ENCODE results near the gene CCDC12. TPM values are rescaled to one million over a fixed set of nuclear protein-coding genes. Genes with fewer than 3 reads are reported as not detected.

CCDC12 gene
- total and polyA plus RNA-seq, 2 of the 13 experiments (the other 11 are each of a cell fraction or from before 2014, with no cell fraction given): 30.1 to 49.5 TPM

GRCh38 chr3:46947981-46948791 lies 28.4 kb downstream of the CCDC12 start (continued):
- no peak for TF ChIP-seq XBP1 (CRISPR knock-in tag; IDR thresholded peaks at IDR 0.05)
- TF ChIP-seq, protein P1, sequence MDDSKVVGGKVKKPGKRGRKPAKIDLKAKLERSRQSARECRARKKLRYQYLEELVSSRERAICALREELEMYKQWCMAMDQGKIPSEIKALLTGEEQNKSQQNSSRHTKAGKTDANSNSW (CRISPR knock-in tag; IDR thresholded peaks at IDR 0.05; ENCODE audit: borderline replicate concordance): no peak
- TF ChIP-seq ZNF563 (CRISPR knock-in tag; IDR thresholded peaks at IDR 0.05): no peak
- TF ChIP-seq, protein P2, sequence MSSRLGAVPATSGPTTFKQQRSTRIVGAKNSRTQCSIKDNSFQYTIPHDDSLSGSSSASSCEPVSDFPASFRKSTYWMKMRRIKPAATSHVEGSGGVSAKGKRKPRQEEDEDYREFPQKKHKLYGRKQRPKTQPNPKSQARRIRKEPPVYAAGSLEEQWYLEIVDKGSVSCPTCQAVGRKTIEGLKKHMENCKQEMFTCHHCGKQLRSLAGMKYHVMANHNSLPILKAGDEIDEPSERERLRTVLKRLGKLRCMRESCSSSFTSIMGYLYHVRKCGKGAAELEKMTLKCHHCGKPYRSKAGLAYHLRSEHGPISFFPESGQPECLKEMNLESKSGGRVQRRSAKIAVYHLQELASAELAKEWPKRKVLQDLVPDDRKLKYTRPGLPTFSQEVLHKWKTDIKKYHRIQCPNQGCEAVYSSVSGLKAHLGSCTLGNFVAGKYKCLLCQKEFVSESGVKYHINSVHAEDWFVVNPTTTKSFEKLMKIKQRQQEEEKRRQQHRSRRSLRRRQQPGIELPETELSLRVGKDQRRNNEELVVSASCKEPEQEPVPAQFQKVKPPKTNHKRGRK (CRISPR knock-in tag; IDR thresholded peaks at IDR 0.05): no peak
- no peak for TF ChIP-seq ZNF431 (CRISPR knock-in tag; IDR thresholded peaks at IDR 0.05; ENCODE audit: borderline replicate concordance, low read depth)
- no peak for TF ChIP-seq TMF1 (CRISPR knock-in tag; IDR thresholded peaks at IDR 0.05; ENCODE audit: low read depth)
- no peak for TF ChIP-seq ZNF235 (CRISPR knock-in tag; IDR thresholded peaks at IDR 0.05; ENCODE audit: borderline replicate concordance)
- TF ChIP-seq, protein P3, sequence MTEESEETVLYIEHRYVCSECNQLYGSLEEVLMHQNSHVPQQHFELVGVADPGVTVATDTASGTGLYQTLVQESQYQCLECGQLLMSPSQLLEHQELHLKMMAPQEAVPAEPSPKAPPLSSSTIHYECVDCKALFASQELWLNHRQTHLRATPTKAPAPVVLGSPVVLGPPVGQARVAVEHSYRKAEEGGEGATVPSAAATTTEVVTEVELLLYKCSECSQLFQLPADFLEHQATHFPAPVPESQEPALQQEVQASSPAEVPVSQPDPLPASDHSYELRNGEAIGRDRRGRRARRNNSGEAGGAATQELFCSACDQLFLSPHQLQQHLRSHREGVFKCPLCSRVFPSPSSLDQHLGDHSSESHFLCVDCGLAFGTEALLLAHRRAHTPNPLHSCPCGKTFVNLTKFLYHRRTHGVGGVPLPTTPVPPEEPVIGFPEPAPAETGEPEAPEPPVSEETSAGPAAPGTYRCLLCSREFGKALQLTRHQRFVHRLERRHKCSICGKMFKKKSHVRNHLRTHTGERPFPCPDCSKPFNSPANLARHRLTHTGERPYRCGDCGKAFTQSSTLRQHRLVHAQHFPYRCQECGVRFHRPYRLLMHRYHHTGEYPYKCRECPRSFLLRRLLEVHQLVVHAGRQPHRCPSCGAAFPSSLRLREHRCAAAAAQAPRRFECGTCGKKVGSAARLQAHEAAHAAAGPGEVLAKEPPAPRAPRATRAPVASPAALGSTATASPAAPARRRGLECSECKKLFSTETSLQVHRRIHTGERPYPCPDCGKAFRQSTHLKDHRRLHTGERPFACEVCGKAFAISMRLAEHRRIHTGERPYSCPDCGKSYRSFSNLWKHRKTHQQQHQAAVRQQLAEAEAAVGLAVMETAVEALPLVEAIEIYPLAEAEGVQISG (CRISPR knock-in tag; IDR thresholded peaks at IDR 0.05): 0 out of 2 replicates have a peak, but pooled peaks have one; percentile 54
- TF ChIP-seq, protein P4, sequence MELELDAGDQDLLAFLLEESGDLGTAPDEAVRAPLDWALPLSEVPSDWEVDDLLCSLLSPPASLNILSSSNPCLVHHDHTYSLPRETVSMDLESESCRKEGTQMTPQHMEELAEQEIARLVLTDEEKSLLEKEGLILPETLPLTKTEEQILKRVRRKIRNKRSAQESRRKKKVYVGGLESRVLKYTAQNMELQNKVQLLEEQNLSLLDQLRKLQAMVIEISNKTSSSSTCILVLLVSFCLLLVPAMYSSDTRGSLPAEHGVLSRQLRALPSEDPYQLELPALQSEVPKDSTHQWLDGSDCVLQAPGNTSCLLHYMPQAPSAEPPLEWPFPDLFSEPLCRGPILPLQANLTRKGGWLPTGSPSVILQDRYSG (CRISPR knock-in tag; IDR thresholded peaks at IDR 0.05): no peak
- no peak for TF ChIP-seq HBP1 (CRISPR knock-in tag; IDR thresholded peaks at IDR 0.05; ENCODE audit: low read depth)
- TF ChIP-seq ZNF629 (CRISPR knock-in tag; conservative IDR thresholded peaks at IDR 0.05): no peak
- no peak for TF ChIP-seq NFYB (CRISPR knock-in tag; IDR thresholded peaks at IDR 0.05)
- TF ChIP-seq, protein P5, sequence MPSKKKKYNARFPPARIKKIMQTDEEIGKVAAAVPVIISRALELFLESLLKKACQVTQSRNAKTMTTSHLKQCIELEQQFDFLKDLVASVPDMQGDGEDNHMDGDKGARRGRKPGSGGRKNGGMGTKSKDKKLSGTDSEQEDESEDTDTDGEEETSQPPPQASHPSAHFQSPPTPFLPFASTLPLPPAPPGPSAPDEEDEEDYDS (CRISPR knock-in tag; IDR thresholded peaks at IDR 0.05): no peak
- no peak for TF ChIP-seq ZNF546 (CRISPR knock-in tag; conservative IDR thresholded peaks at IDR 0.05)
- no peak for TF ChIP-seq ZNF720 (CRISPR knock-in tag; IDR thresholded peaks at IDR 0.05)
- TF ChIP-seq GPBP1L1 (CRISPR knock-in tag; IDR thresholded peaks at IDR 0.05): no peak
- TF ChIP-seq, protein P6, sequence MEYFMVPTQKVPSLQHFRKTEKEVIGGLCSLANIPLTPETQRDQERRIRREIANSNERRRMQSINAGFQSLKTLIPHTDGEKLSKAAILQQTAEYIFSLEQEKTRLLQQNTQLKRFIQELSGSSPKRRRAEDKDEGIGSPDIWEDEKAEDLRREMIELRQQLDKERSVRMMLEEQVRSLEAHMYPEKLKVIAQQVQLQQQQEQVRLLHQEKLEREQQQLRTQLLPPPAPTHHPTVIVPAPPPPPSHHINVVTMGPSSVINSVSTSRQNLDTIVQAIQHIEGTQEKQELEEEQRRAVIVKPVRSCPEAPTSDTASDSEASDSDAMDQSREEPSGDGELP (IDR thresholded peaks at IDR 0.05; ENCODE audit: borderline replicate concordance, low read depth): peak; percentile 16; the same call in 1 of the 2 replicates
- TF ChIP-seq CHD4 (IDR thresholded peaks at IDR 0.05; ENCODE audit: borderline replicate concordance, low read length): 0 out of 2 replicates have a peak, but pooled peaks have one; percentile 10
